Calu3 (cell line): ENCODE results near the gene TXLNA. TPM values are rescaled to one million over a fixed set of nuclear protein-coding genes. Genes with fewer than 3 reads are reported as not detected.
A peak's percentile ranks its signal among the peaks of the same experiment; 100 is the strongest.
"Not testable (repeated sequence)": the region's sequence is repeated elsewhere in the genome, so short reads cannot be mapped to it uniquely, and the experiment has no call there.

Experiments
- Bru-seq: library from RNA; stranded (reverse); fragments of 400-500 nt; gene quantifications from one replicate; lab custom pipeline; 2021; lab: Mats Ljungman, UMichigan
- BruChase-seq, 2 experiments: library from RNA; stranded (reverse); fragments of 400-500 nt; gene quantifications; one replicate each; lab custom pipeline; 2021; lab: Mats Ljungman, UMichigan
- BruUV-seq: library from RNA; stranded (reverse); fragments of 400-500 nt; replicated peaks from 2 replicates; lab custom pipeline; 2021; lab: Mats Ljungman, UMichigan
- CTCF ChIA-PET: fragments of 300-600 bp; sonication (Branson Sonifier 250); formaldehyde crosslinking; loops from one replicate; lab custom pipeline; 2022; ENCODE audit warnings: antibody characterized with exemption; lab: Charles Lee
- DNase-seq: peaks from one replicate; pipeline ENCODE4 v3.0.0; 2022
- H3K27ac Mint-ChIP-seq: one replicate; pipeline ENCODE4 v1.8.0; 2022; ENCODE audit warnings: mixed read lengths; ENCODE audit not compliant: unreplicated experiment
- H3K27me3 Mint-ChIP-seq: one replicate; pipeline ENCODE4 v1.8.0; 2022; ENCODE audit warnings: mixed read lengths; ENCODE audit not compliant: unreplicated experiment
- H3K36me3 Mint-ChIP-seq: one replicate; pipeline ENCODE4 v1.8.0; 2022; ENCODE audit warnings: mild to moderate bottlenecking, moderate library complexity, mixed read lengths; ENCODE audit not compliant: insufficient read depth, unreplicated experiment
- H3K4me1 Mint-ChIP-seq: one replicate; pipeline ENCODE4 v1.8.0; 2022; ENCODE audit warnings: mild to moderate bottlenecking, low read depth, mixed read lengths; ENCODE audit not compliant: unreplicated experiment
- H3K4me3 Mint-ChIP-seq: one replicate; pipeline ENCODE4 v1.8.0; 2022; ENCODE audit warnings: mild to moderate bottlenecking, low read depth, moderate library complexity, mixed read lengths; ENCODE audit not compliant: unreplicated experiment
- H3K9me3 Mint-ChIP-seq: one replicate; pipeline ENCODE4 v1.8.0; 2022; ENCODE audit warnings: low read depth, mixed read lengths; ENCODE audit not compliant: unreplicated experiment
- CTCF ChIP-seq: fragments of 200-600 bp; IDR thresholded peaks from one replicate; pipeline ENCODE4 v1.8.0; 2022; ENCODE audit warnings: antibody characterized with exemption; ENCODE audit not compliant: unreplicated experiment
- intact Hi-C: fragments of 100-400 bp; cut with micrococcal nuclease; formaldehyde crosslinking; loops from one replicate; pipeline ENCODE4 v1.10.0; 2022; ENCODE audit not compliant: unreplicated experiment
- long read RNA-seq: library from polyadenylated mRNA; stranded (forward); transcript quantifications from one replicate; pipeline ENCODE4 v2.0.0, GENCODE V29; 2022
- total RNA-seq: library from RNA; stranded (reverse); gene quantifications from 2 replicates; pipeline ENCODE4 v1.2.3, GENCODE V29; 2022

TXLNA gene
- total RNA-seq: 58.4 and 62.4 TPM in 2 replicates
- Bru-seq, nascent RNA: percentile 86 among the genes with signal in this experiment
- BruChase-seq, experiment 1, labeled RNA remaining after a 6-hour chase: percentile 94 among the genes with signal in this experiment
- percentile 93 among the genes with signal in this experiment for BruChase-seq, experiment 2, labeled RNA remaining after a 2-hour chase
- long read RNA-seq, full-length matches to known transcripts: 17 of 70 reads
- long read RNA-seq, partial matches to known transcripts: 50 of 70 reads
- long read RNA-seq, other reads (novel, unspliced or antisense): 3 of 70 reads

DNA sequence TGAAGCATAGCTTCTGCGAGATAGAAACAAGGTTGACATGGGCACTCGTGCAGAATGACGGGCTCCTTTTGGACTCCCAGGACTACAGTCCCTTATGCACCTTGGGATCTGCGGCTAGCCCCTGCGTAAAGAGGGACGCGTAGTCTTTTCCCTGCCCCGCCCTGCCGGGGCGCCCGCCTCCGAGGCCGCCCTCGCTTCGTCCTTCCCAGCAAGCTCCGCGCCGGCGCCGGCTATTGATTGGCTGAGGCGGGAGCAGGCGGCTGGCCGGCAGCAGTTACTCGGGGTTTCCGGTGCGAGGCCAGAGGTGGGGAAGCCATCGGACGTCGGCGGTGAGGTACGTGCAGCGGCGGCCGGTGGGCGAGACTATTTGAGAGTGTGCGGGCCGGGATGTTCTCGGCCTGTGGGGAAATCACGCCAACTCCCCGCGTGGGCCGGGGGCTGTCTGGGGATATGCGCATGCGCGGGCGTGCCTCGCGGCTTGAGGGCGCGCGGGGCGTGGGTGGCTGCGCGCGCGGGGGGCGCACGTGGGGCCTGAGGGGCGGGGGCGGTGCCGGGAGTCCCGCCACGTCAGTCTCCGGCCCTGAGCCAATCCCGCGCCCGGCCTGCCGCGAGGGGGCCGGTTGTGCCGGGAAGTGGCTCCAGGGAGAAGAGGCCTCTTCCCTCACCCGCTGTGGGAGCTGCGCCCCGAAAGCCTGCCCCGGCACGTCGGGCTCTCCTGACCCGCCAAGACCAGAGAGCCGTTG lies at the start of gene TXLNA:
Gene TXLNA, plus strand, starts transcription at position 233 of the 743 bp plus-strand sequence. CDS start 671 bp downstream, outside the sequence.
- no peak for TF ChIP-seq CTCF
- intact Hi-C loops: no loop called here
- Mint-ChIP-seq H3K27ac (peak within 1 kb of the TSS; percentile 96), H3K4me1 (peaks cover 23% of the 10 kb centered on the region), H3K4me3 (peak within 1 kb of the TSS; percentile 95), H3K9me3 (no peaks in the 10 kb centered on the region), H3K36me3 (peaks cover 60% of the 10 kb centered on the region), H3K27me3 (no peaks in the 10 kb centered on the region)
- CTCF ChIA-PET: interaction anchor here (0.6 kb wide), 4 partner anchors 16 to 166 kb away, joined by 3 to 12 read pairs (median 4); partner anchors contain the start of gene KHDRBS1
- BruUV-seq: no TSS peak
- peak; percentile 93 for DNase-seq

DNA sequence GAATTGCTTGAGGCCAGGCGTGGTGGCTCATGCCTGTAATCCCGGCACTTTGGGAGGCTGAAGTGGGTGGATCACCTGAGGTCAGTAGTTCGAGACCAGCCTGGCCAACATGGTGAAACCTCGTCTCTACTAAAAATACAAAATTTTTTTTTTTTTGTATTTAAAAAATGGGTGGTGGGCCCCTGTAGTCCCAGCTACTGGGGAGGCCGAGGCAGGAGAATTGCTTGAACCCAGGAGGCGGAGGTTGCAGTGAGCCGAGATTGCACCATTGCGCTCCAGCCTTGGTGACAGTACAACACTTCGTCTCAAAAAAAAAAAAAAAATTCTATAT lies 45.6 kb upstream of the TXLNA start:
- Mint-ChIP-seq H3K4me1 (peaks cover 28% of the 10 kb centered on the region), H3K36me3 (peaks cover 17% of the 10 kb centered on the region), H3K27ac (peak overlapping the region; percentile 60)
- DNase-seq, intact Hi-C loops, H3K4me3 Mint-ChIP-seq, BruUV-seq, H3K9me3 Mint-ChIP-seq, H3K27me3 Mint-ChIP-seq: not testable (repeated sequence)
- CTCF ChIA-PET: interaction anchor here (0.6 to 1.0 kb wide), 2 partner anchors 22 to 147 kb away, joined by 4 to 5 read pairs; no protein-coding TSS in a partner anchor

GRCh38 chr1:32137111-32137510 lies 42.4 kb upstream of the TXLNA start:
- H3K27ac Mint-ChIP-seq: no peak overlapping the region
- intact Hi-C loops: no loop called here
- H3K4me1 Mint-ChIP-seq: peaks cover 39% of the 10 kb centered on the region
- H3K27me3 Mint-ChIP-seq: no peaks in the 10 kb centered on the region
- H3K4me3 Mint-ChIP-seq: no peak overlapping the region
- DNase-seq: no peak
- no peak for TF ChIP-seq CTCF
- BruUV-seq: no TSS peak
- peaks cover 17% of the 10 kb centered on the region for H3K36me3 Mint-ChIP-seq
- no peaks in the 10 kb centered on the region for H3K9me3 Mint-ChIP-seq
- CTCF ChIA-PET: no interaction called here

GRCh38 chr1:32138965-32139364 lies 40.5 kb upstream of the TXLNA start:
- Mint-ChIP-seq H3K36me3 (peaks cover 11% of the 10 kb centered on the region), H3K4me3 (no peak overlapping the region), H3K9me3 (no peaks in the 10 kb centered on the region), H3K27me3 (no peaks in the 10 kb centered on the region), H3K27ac (no peak overlapping the region), H3K4me1 (peaks cover 30% of the 10 kb centered on the region)
- no peak for TF ChIP-seq CTCF
- BruUV-seq: no TSS peak
- intact Hi-C loops: no loop called here
- CTCF ChIA-PET: interaction anchor here (0.7 to 1.5 kb wide), 2 partner anchors 30 to 1525 kb away, joined by 5 to 6 read pairs; no protein-coding TSS in a partner anchor
- no peak for DNase-seq
